GM18909 (cell line): ENCODE results near the gene SENP2.
"Not testable (repeated sequence)": the region's sequence is repeated elsewhere in the genome, so short reads cannot be mapped to it uniquely, and the experiment has no call there.

Source experiments
- ATAC-seq: cut with Tn5 transposase; IDR thresholded peaks from one replicate; pipeline ENCODE4 v1.9.1; 2021; ENCODE audit warnings: mild to moderate bottlenecking; ENCODE audit not compliant: unreplicated experiment, poor library complexity

The SENP2 gene

GRCh38 chr3:185584686-185585085 is 1.4 kb upstream of the SENP2 start:
- no peak for ATAC-seq

- ATAC-seq: no peak
Observed at GRCh38 chr3:185585518-185585858, 607 bp upstream of the SENP2 start.

- ATAC-seq: no peak
Observed at GRCh38 chr3:185586686-185587039, 568 bp downstream of the SENP2 start.

GRCh38 chr3:185594073-185594472 is 8.0 kb downstream of the SENP2 start:
- no peak for ATAC-seq

- ATAC-seq: no peak
Observed at GRCh38 chr3:185595526-185595925, 9.4 kb downstream of the SENP2 start.

GRCh38 chr3:185605566-185605965 is 19.5 kb downstream of the SENP2 start:
- ATAC-seq: no peak

GRCh38 chr3:185606196-185606595 is 20.1 kb downstream of the SENP2 start:
- no peak for ATAC-seq

- ATAC-seq: no peak
Observed at GRCh38 chr3:185613016-185613415, 26.9 kb downstream of the SENP2 start.

GRCh38 chr3:185623939-185624665 is 38.0 kb downstream of the SENP2 start:
- no peak for ATAC-seq

GRCh38 chr3:185625784-185626183 is 39.7 kb downstream of the SENP2 start:
- no peak for ATAC-seq

- ATAC-seq: no peak
Observed at GRCh38 chr3:185629554-185630181, 43.6 kb downstream of the SENP2 start.

GRCh38 chr3:185630182-185630622 is 44.1 kb downstream of the SENP2 start:
- ATAC-seq: no peak

- no peak for ATAC-seq
Observed at GRCh38 chr3:185631108-185631507, 45.0 kb downstream of the SENP2 start.

- no peak for ATAC-seq
Observed at GRCh38 chr3:185631508-185632206, 45.6 kb downstream of the SENP2 start.

GRCh38 chr3:185632996-185633395 is 46.9 kb downstream of the SENP2 start:
- no peak for ATAC-seq

GRCh38 chr3:185637388-185637787 is 51.3 kb downstream of the SENP2 start:
- ATAC-seq: no peak

GRCh38 chr3:185638651-185639050 is 52.6 kb downstream of the SENP2 start:
- not testable (repeated sequence) for ATAC-seq

GRCh38 chr3:185639632-185640206 is 53.6 kb downstream of the SENP2 start:
- ATAC-seq: no peak

- no peak for ATAC-seq
Observed at GRCh38 chr3:185640308-185640707, 54.2 kb downstream of the SENP2 start.

- not testable (repeated sequence) for ATAC-seq
Observed at GRCh38 chr3:185645191-185645590, 59.1 kb downstream of the SENP2 start.
